ENCODE data around the gene SYCP2L.

DNA sequence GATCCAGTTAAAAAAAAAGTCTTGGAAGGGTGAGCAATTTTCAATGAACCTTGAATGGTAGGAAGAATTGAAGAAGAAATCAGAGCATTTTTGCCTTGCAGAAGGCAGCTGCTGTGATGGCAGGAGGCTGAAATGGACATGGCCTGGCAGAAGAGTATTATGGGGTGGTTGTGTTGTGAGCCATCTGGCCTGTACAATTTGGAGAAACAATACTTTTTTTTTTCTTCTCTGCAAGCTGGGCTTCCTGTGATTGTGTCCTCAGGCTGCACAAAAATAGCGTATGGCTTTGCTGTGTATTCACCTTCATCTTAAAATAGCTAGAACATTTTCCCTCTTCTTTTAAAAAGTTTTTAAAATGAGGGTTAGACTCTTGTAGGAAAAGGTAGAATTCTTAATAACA lies 21.4 kb downstream of the SYCP2L start:
- TF ChIP-seq, protein P1, sequence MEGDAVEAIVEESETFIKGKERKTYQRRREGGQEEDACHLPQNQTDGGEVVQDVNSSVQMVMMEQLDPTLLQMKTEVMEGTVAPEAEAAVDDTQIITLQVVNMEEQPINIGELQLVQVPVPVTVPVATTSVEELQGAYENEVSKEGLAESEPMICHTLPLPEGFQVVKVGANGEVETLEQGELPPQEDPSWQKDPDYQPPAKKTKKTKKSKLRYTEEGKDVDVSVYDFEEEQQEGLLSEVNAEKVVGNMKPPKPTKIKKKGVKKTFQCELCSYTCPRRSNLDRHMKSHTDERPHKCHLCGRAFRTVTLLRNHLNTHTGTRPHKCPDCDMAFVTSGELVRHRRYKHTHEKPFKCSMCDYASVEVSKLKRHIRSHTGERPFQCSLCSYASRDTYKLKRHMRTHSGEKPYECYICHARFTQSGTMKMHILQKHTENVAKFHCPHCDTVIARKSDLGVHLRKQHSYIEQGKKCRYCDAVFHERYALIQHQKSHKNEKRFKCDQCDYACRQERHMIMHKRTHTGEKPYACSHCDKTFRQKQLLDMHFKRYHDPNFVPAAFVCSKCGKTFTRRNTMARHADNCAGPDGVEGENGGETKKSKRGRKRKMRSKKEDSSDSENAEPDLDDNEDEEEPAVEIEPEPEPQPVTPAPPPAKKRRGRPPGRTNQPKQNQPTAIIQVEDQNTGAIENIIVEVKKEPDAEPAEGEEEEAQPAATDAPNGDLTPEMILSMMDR (IDR thresholded peaks at IDR 0.05) = no peak
- TF ChIP-seq POLR2A (IDR thresholded peaks at IDR 0.05) = no peak
